Kidney (tissue), 14 donors: Measurements from ENCODE around the gene UTS2R. TPM values are rescaled to one million over a fixed set of nuclear protein-coding genes. Genes with fewer than 3 reads are reported as not detected.

ENCODE experiments used
- DNase-seq, 5 donors: peaks; one replicate each; pipeline ENCODE4 v3.0.0-alpha.2; 2013 to 2020
- FAIRE-seq: peaks from 2 replicates; lab custom pipeline; 2012; peaks lifted over from hg19 to GRCh38; lab: Jason Lieb, UNC
- H3K27ac ChIP-seq, 2 donors: one replicate each; pipeline ENCODE4 v1.7.0; 2013; ENCODE audit warnings: low read depth in 2 of 2, low read length in 2 of 2, inconsistent platforms in 1 of 2
- H3K27me3 ChIP-seq: one replicate; pipeline ENCODE4 v1.7.1; 2013; ENCODE audit warnings: low read length, inconsistent platforms; ENCODE audit not compliant: control insufficient read depth, insufficient read depth
- H3K36me3 ChIP-seq, 3 donors: one replicate each; pipeline versions ENCODE4 v1.7.0 to v1.7.1; 2013; ENCODE audit warnings: low read length in 3 of 3, control low read depth in 1 of 3, inconsistent platforms in 1 of 3; ENCODE audit not compliant: insufficient read depth in 3 of 3, control insufficient read depth in 2 of 3
- H3K4me1 ChIP-seq, 3 donors: one replicate each; pipeline versions ENCODE4 v1.7.0 to v1.7.1; 2013; ENCODE audit warnings: low read length in 3 of 3, inconsistent platforms in 1 of 3, low read depth in 1 of 3; ENCODE audit not compliant: control insufficient read depth in 2 of 3, insufficient read depth in 2 of 3
- H3K4me3 ChIP-seq, 3 donors: one replicate each; pipeline versions ENCODE4 v1.7.0 to v1.8.1; 2013; ENCODE audit warnings: low read length in 3 of 3, control low read depth in 1 of 3, inconsistent platforms in 1 of 3
- H3K9ac ChIP-seq, 3 donors: one replicate each; pipeline versions ENCODE4 v1.7.0 to v1.7.1; 2013; ENCODE audit warnings: low read length in 3 of 3, control low read depth in 1 of 3, inconsistent platforms in 1 of 3
- H3K9me3 ChIP-seq, 3 donors: one replicate each; pipeline versions ENCODE4 v1.7.0 to v1.7.1; 2013; ENCODE audit warnings: low read length in 3 of 3, control low read depth in 1 of 3, inconsistent platforms in 1 of 3; ENCODE audit not compliant: control insufficient read depth in 2 of 3, insufficient read depth in 1 of 3
- CTCF ChIP-seq: IDR thresholded peaks from 3 replicates; pipeline ENCODE4 v1.5.1; 2012; ENCODE audit warnings: mild to moderate bottlenecking, moderate library complexity, borderline replicate concordance; ENCODE audit not compliant: insufficient read depth; ENCODE audit errors: extremely low read depth
- intact Hi-C: fragments of 100-400 bp; cut with DNase I; formaldehyde crosslinking; loops from one replicate; pipeline ENCODE4 v1.11.1; 2022
- polyA plus RNA-seq: library from polyadenylated mRNA; stranded (reverse); fragments of 350-450 nt; fragmentation: Illumina TruSeq; extraction: RNeasy Lipid Tissue Mini Kit (QIAGEN cat#74804); gene quantifications from one replicate; pipeline ENCODE4 v1.2.3, GENCODE V29; 2014; ENCODE audit warnings: low read depth, low replicate concordance; ENCODE audit not compliant: insufficient read depth
- total RNA-seq: library from RNA; stranded (reverse); fragmentation: NEBNext Ultra II Directional; extraction: Animal tissue kit (Norgen Biotek cat#: 25700); gene quantifications from one replicate; pipeline ENCODE4 v1.2.1, GENCODE V29; 2021
- donor health status: control.
- donor health status: control.
- donor health status: control.
- donor health status: control.
- donor health status: control.
- donor health status: DM: yes; HTN: yes; CAD: no.
- donor health status: Normal renal cell carcinoma (clear cell type).

Gene UTS2R
- total and polyA plus RNA-seq, 2 donors from 2014 or later, result not detected

DNA sequence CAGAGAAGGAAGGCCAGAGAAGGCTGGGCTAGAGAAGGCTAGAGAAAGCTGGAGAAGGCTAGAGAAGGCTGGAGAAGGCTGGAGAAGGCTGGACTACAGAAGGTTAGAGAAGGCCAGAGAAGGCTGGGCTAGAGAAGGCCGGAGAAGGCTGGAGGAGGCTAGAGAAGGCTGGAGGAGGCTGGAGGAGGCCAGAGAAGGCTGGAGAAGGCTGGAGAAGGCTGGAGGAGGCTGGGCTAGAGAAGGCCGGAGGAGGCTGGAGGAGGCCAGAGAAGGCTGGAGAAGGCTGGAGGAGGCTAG is 53.2 kb downstream of the UTS2R start:
- FAIRE-seq, result no peak
- Histone ChIP-seq H3K9ac (no peak overlapping the region), H3K9me3 (no peaks in the 10 kb centered on the region), H3K36me3 (peaks cover 0 to 2% (median 0%) of the 10 kb centered on the region in 3 donors), H3K27me3 (no peaks in the 10 kb centered on the region), H3K27ac (no peak overlapping the region), H3K4me3 (no peak overlapping the region), H3K4me1 (no peaks in the 10 kb centered on the region)
- no peak for DNase-seq
- TF ChIP-seq CTCF, result no peak
- intact Hi-C loops, result no loop called here

Other genes with a start within 250 kb of the UTS2R start
- 79.4 TPM for gene CCDC57, start 158.9 kb upstream of the UTS2R start, total RNA-seq
- gene CCDC57, start 158.9 kb upstream of the UTS2R start, polyA plus RNA-seq, result 46.7 TPM
- gene SLC16A3, start 142.7 kb upstream of the UTS2R start, total RNA-seq, result 85.7 TPM
- gene SLC16A3, start 142.7 kb upstream of the UTS2R start, polyA plus RNA-seq, result 28.8 TPM
- gene CSNK1D, start 98.1 kb upstream of the UTS2R start, total RNA-seq, result 160 TPM
- 69.7 TPM for gene CSNK1D, start 98.1 kb upstream of the UTS2R start, polyA plus RNA-seq
- 9.2 TPM for gene CD7, start 54.2 kb upstream of the UTS2R start, total RNA-seq
- 1.0 TPM for gene CD7, start 54.2 kb upstream of the UTS2R start, polyA plus RNA-seq
- gene SECTM1, start 38.0 kb upstream of the UTS2R start, total RNA-seq, result 87.5 TPM
- 15.4 TPM for gene SECTM1, start 38.0 kb upstream of the UTS2R start, polyA plus RNA-seq
- not detected for gene TEX19, start 12.5 kb upstream of the UTS2R start, total RNA-seq
- not detected for gene TEX19, start 12.5 kb upstream of the UTS2R start, polyA plus RNA-seq
- gene HEXD, start 46.6 kb downstream of the UTS2R start, total RNA-seq, result 39.2 TPM
- gene HEXD, start 46.6 kb downstream of the UTS2R start, polyA plus RNA-seq, result 42.0 TPM
- 36.1 TPM for gene OGFOD3, start 46.8 kb downstream of the UTS2R start, total RNA-seq
- gene OGFOD3, start 46.8 kb downstream of the UTS2R start, polyA plus RNA-seq, result 27.8 TPM
- 139 TPM for gene CYBC1, start 79.0 kb downstream of the UTS2R start, total RNA-seq
- 38.2 TPM for gene CYBC1, start 79.0 kb downstream of the UTS2R start, polyA plus RNA-seq
- gene NARF, start 87.0 kb downstream of the UTS2R start, total RNA-seq, result 45.8 TPM
- gene NARF, start 87.0 kb downstream of the UTS2R start, polyA plus RNA-seq, result 29.1 TPM
- 37.9 TPM for gene FOXK2, start 148.0 kb downstream of the UTS2R start, total RNA-seq
- 13.5 TPM for gene FOXK2, start 148.0 kb downstream of the UTS2R start, polyA plus RNA-seq